GM19193 (cell line): ENCODE data around the gene FUT4.

Experiments used
- POLR2A ChIP-seq: IDR thresholded peaks from 4 replicates; pipeline ENCODE4 v1.6.1; 2011; ENCODE audit not compliant: insufficient read depth, insufficient read length; ENCODE audit errors: extremely low read depth

The FUT4 gene

DNA sequence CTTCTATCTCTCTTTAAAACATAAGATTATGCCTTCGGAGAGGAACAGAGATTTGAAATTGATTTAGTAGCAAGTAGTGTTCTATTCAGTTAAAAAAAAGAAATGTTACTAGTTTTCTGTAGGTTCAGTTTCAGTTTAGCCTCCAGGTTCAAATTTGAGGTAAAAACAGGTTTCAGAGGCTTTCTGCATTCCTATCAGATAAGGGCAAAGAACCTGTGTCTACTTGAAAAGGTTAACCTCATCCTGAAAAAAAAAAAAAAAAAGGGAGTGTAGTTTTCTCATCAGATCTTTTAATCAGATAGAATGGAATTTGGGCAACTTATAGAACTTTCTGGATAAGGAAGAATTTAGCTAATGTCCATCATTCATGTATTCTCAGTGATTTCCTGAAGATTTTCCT lies 19.4 kb upstream of the FUT4 start:
- no peak for TF ChIP-seq POLR2A

- TF ChIP-seq POLR2A = no peak
Measured at GRCh38 chr11:94525546-94526324, 18.0 kb upstream of the FUT4 start.

DNA sequence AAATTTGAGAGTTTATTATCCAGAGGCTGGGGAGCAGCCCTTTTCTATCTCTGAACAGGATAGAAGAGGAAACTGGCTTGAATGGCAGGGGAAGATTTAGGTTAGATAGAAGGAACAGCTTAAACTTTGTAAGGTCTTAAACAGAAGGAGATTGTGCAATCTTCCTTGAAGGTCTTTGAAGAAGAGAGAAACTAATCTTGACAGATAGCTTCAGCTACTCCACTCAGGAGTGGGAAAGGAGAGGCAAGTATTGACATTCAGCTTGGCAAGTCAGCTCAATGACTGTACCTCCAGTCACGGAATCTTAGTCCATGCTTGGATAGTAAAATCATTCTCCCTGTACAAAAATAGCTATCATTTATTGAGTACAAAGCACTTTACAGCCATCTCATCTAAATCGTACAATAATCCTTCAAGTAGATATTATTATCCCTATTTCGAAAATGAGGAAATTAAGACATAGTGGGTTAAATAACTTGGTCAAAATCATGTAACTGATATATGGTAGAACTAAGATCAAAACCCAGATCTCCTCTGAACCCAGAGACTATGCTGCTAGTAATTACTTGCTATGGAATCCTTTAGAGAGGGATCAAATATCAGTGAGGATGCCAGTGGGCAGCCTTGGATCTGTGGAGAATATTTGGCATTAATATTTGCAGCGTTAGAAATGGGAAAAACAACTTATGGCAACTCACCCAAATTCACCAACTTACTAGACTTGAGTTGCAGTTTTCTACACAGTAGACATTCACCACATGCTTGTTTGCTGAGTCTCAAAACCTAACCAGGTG lies 16.9 kb upstream of the FUT4 start:
- no peak for TF ChIP-seq POLR2A

- no peak for TF ChIP-seq POLR2A
Measured at GRCh38 chr11:94528551-94528950, 15.2 kb upstream of the FUT4 start.

GRCh38 chr11:94532211-94532610 lies 11.5 kb upstream of the FUT4 start:
- no peak for TF ChIP-seq POLR2A

- no peak for TF ChIP-seq POLR2A
Measured at GRCh38 chr11:94533206-94533605, 10.5 kb upstream of the FUT4 start.

DNA sequence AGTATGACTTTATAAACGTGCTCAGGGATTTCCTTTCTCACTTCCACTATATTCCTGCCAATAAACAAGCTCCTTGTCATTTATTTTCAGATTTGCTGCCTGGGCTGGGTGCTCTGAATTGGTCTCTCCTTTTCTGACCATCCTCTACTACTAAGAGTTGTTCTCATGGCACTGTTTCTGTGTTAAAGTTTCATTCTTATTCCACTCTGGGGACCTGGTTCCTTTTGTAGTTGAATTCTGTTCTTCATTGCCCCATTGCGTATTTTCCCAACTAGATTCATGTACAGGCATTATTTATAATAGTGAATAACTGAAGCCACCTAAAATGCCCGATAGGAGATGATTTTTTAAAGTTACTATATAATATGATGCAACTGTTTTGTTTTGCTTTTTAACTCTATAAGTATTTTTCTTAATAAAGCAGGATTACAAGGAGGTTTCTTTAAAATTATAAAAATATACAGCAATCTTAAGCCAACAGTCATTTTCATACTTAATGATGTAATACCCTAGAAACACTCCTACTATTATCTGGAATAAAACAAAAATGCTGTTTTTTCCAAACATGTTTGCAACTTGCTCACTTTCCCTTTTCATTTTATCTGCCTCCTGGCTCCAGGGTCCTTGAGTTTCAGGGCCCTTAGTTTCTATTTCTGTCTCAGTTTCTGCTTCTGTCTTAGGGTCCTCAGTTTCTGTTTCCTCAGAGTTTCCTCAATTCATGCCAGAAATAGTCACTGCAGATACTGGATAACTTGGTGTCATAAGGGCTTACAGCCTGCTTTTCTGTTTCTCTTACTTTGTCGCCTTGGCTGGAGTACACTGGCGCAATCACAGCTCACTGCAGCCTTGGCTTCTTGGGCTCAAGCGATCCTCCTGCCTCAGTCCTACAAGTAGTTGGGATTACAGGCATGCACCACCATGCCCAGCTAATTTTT lies 9.8 kb upstream of the FUT4 start:
- TF ChIP-seq POLR2A = no peak

- TF ChIP-seq POLR2A = no peak
Measured at GRCh38 chr11:94536386-94536785, 7.3 kb upstream of the FUT4 start.

GRCh38 chr11:94537031-94537600 lies 6.6 kb upstream of the FUT4 start:
- no peak for TF ChIP-seq POLR2A

GRCh38 chr11:94539420-94539819 lies 4.3 kb upstream of the FUT4 start:
- TF ChIP-seq POLR2A = no peak

DNA sequence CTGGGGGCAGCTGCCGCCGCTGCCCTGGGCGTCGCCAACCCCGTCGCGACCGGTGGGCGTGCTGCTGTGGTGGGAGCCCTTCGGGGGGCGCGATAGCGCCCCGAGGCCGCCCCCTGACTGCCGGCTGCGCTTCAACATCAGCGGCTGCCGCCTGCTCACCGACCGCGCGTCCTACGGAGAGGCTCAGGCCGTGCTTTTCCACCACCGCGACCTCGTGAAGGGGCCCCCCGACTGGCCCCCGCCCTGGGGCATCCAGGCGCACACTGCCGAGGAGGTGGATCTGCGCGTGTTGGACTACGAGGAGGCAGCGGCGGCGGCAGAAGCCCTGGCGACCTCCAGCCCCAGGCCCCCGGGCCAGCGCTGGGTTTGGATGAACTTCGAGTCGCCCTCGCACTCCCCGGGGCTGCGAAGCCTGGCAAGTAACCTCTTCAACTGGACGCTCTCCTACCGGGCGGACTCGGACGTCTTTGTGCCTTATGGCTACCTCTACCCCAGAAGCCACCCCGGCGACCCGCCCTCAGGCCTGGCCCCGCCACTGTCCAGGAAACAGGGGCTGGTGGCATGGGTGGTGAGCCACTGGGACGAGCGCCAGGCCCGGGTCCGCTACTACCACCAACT lies 1.0 kb downstream of the FUT4 start:
- TF ChIP-seq POLR2A = no peak

GRCh38 chr11:94545264-94546161 lies 1.8 kb downstream of the FUT4 start:
- no peak for TF ChIP-seq POLR2A

DNA sequence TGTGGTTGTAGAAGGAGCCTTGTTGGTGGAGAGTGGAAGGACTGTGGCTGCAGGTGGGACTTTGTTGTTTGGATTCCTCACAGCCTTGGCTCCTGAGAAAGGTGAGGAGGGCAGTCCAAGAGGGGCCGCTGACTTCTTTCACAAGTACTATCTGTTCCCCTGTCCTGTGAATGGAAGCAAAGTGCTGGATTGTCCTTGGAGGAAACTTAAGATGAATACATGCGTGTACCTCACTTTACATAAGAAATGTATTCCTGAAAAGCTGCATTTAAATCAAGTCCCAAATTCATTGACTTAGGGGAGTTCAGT lies 2.4 kb downstream of the FUT4 start:
- no peak for TF ChIP-seq POLR2A
